ENCODE data around the gene GFAP. TPM values are rescaled to one million over a fixed set of nuclear protein-coding genes. Genes with fewer than 3 reads are reported as not detected.

GFAP gene
- total RNA-seq, 1 donor from 2014 or later = not detected

GRCh38 chr17:44924107-44924544 lies 8.8 kb upstream of the GFAP start:
- no peaks in the 10 kb centered on the region for H3K9me3 ChIP-seq
- TF ChIP-seq CTCF (IDR thresholded peaks at IDR 0.05) = no peak
- no peak overlapping the region for H3K27ac ChIP-seq
- peak; percentile 33 for DNase-seq
- intact Hi-C loops (cut with DNase I) = no loop called here
- no peaks in the 10 kb centered on the region for H3K36me3 ChIP-seq
- H3K4me3 ChIP-seq = no peak overlapping the region
- no peaks in the 10 kb centered on the region for H3K4me1 ChIP-seq
- no peak for ATAC-seq
- H3K27me3 ChIP-seq = peaks cover 5% of the 10 kb centered on the region

- DNase-seq (peak; percentile 41), ATAC-seq (no peak)
- H3K9me3 ChIP-seq = no peaks in the 10 kb centered on the region
- peaks cover 5% of the 10 kb centered on the region for H3K27me3 ChIP-seq
- intact Hi-C loops (cut with DNase I) = no loop called here
- no peak overlapping the region for H3K4me3 ChIP-seq
- H3K27ac ChIP-seq = no peak overlapping the region
- no peaks in the 10 kb centered on the region for H3K36me3 ChIP-seq
- no peak for TF ChIP-seq CTCF (IDR thresholded peaks at IDR 0.05)
- no peaks in the 10 kb centered on the region for H3K4me1 ChIP-seq
These were observed 7.6 kb upstream of the GFAP start for GRCh38 chr17:44922746-44923470.

GRCh38 chr17:44922136-44922535 lies 6.8 kb upstream of the GFAP start:
- no peaks in the 10 kb centered on the region for H3K9me3 ChIP-seq
- intact Hi-C loops (cut with DNase I) = no loop called here
- H3K4me3 ChIP-seq = no peak overlapping the region
- TF ChIP-seq CTCF (IDR thresholded peaks at IDR 0.05) = no peak
- peak; percentile 19 for DNase-seq
- peaks cover 5% of the 10 kb centered on the region for H3K27me3 ChIP-seq
- no peaks in the 10 kb centered on the region for H3K4me1 ChIP-seq
- no peaks in the 10 kb centered on the region for H3K36me3 ChIP-seq
- H3K27ac ChIP-seq = no peak overlapping the region
- ATAC-seq = no peak

- no peak for TF ChIP-seq CTCF (IDR thresholded peaks at IDR 0.05)
- ATAC-seq = no peak
- DNase-seq = peak; percentile 41
- intact Hi-C loops (cut with DNase I) = no loop called here
- Histone ChIP-seq H3K9me3 (no peaks in the 10 kb centered on the region), H3K4me1 (no peaks in the 10 kb centered on the region), H3K27ac (no peak overlapping the region), H3K27me3 (peaks cover 5% of the 10 kb centered on the region), H3K4me3 (no peak overlapping the region), H3K36me3 (no peaks in the 10 kb centered on the region)
These were observed 6.0 kb upstream of the GFAP start for GRCh38 chr17:44921122-44921882.

- no peak overlapping the region for H3K4me3 ChIP-seq
- no peaks in the 10 kb centered on the region for H3K36me3 ChIP-seq
- TF ChIP-seq CTCF (IDR thresholded peaks at IDR 0.05) = no peak
- H3K27me3 ChIP-seq = peaks cover 5% of the 10 kb centered on the region
- intact Hi-C loops (cut with DNase I) = no loop called here
- ATAC-seq = no peak
- no peaks in the 10 kb centered on the region for H3K4me1 ChIP-seq
- DNase-seq = peak; percentile 52
- H3K9me3 ChIP-seq = no peaks in the 10 kb centered on the region
- no peak overlapping the region for H3K27ac ChIP-seq
These were observed 5.3 kb upstream of the GFAP start for GRCh38 chr17:44920565-44920940.
